ENCODE measurements around the gene FAM228A. TPM values are rescaled to one million over a fixed set of nuclear protein-coding genes. Genes with fewer than 3 reads are reported as not detected.

FAM228A gene
- total and polyA plus RNA-seq, 2 experiments from 2014 or later, result 2.1 TPM; not detected in 1

DNA sequence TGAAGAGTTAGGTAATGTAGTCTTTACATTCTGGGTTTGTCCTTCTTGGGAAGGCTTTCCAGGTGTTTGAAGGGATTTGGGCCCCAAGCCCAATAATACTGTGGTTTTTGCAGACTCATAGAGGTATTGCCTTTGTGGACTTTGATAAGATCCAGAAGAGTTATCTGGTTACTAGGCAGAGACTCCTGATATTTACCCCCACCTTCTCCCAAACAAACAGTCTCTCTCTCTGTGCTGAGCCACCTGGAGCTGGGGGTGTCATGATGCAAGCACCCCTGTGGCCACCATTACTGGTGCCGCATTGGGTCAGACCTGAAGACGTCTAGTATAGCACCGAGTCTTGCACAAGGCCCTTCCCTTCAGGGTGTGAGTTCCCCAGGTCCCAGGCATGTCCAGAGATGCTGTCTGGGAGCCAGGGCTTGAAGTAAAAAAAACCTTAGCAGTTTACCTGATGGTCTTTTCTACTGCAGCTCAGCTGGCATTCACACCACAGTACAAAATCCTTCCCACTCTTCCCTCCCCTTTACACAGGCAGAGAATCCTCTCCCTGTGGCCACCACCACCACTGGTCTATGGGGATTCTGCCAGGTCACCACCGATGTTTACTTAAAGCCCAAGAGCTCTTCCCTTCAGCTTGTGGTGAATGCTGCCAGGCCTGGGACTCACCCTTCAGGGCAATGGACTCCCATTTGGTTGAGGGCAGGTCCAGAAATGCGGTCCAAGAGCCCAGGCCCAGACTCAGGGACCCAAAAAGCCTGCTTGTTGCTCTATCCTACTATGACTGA is 22.2 kb upstream of the FAM228A start:
- H3K9ac ChIP-seq, result no peak overlapping the region
- no peak overlapping the region for H2AFZ ChIP-seq
- no peaks in the 10 kb centered on the region for H3K27me3 ChIP-seq (replicated peaks; ENCODE audit: insufficient read depth)
- H3K9me2 ChIP-seq (ENCODE audit: insufficient read depth), result no peaks in the 10 kb centered on the region
- no peaks in the 10 kb centered on the region for H3F3A ChIP-seq (ENCODE audit: insufficient read depth)
- peaks cover 1% of the 10 kb centered on the region for H3K9me3 ChIP-seq (ENCODE audit: low read depth)
- 79 to 81% methylated on average over 5 of the region's 5 CpGs for WGBS, 2 experiments (ENCODE audit: low coverage in 1 of 2, low lambda C conversion rate in 2 of 2, missing lambda C conversion rate in 2 of 2)
- no peak for TF ChIP-seq EZH2phosphoT487 (IDR thresholded peaks at IDR 0.05; ENCODE audit: insufficient read depth, low read depth)
- TF ChIP-seq EZH2 (IDR thresholded peaks at IDR 0.05; ENCODE audit: insufficient read depth, poor library complexity, severe bottlenecking), result no peak
- H3K4me2 ChIP-seq (ENCODE audit: unreplicated experiment), result no peak overlapping the region
- in situ Hi-C loops (cut with MboI), result no loop called here
- peaks cover 3% of the 10 kb centered on the region; the same call in 1 of the 2 replicates for H3K36me3 ChIP-seq (ENCODE audit: low read depth)
- no peak for DNase-seq
- no peak overlapping the region for H3K4me3 ChIP-seq
- no peak overlapping the region for H3K27ac ChIP-seq
- H4K20me1 ChIP-seq (ENCODE audit: insufficient read depth), result no peaks in the 10 kb centered on the region
- no peaks in the 10 kb centered on the region for H3K4me1 ChIP-seq (ENCODE audit: insufficient read depth)
- H3K79me2 ChIP-seq (ENCODE audit: insufficient read depth), result no peaks in the 10 kb centered on the region

DNA sequence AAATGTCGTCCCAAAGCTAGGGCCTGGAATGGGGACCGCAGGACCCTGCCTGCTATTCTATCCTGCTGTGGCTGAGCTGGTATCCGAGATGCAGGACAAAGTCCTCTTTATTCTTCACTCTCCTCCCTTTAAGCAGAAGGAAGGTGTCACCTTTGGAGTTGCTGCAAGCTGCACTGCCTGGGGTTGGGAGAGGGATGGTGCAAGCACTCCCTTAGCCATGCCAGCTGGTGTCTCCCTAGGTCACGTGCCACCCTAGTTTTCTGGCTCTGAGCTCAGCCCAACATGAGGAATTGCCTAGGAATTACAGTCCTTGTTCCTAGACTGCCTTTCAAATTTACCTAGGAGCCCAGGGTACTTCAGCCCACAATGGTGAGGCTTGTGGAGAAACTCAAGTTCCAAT is 21.4 kb upstream of the FAM228A start:
- WGBS, 2 experiments (ENCODE audit: low coverage in 1 of 2, low lambda C conversion rate in 2 of 2, missing lambda C conversion rate in 2 of 2), result 93 to 99% methylated on average over 4 of the region's 4 CpGs
- in situ Hi-C loops (cut with MboI), result no loop called here
- no peak overlapping the region for H3K4me2 ChIP-seq (ENCODE audit: unreplicated experiment)

DNA sequence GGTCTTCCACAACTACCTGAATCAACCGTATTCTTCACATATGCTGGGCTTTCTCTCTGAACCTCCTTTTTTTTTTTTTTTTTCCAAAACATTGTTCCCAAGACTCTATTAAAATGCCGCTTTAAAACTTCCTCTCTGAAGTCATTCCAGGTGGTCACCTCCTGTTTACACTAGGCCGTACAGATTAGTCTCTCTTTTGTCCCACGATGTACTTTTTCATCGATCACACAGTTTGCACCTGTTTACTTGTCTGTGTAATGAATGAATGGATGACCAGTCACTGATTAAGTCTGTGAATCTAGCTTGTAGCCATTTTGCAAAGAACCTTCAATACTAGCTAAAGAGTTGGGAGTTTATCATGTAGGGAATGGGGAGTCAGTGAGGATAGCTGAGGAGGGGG is 16.7 kb upstream of the FAM228A start:
- no peaks in the 10 kb centered on the region for H3K36me3 ChIP-seq (ENCODE audit: low read depth)
- H2AFZ ChIP-seq, result no peak overlapping the region
- H4K20me1 ChIP-seq (ENCODE audit: insufficient read depth), result no peaks in the 10 kb centered on the region
- no peak for DNase-seq
- no peaks in the 10 kb centered on the region for H3F3A ChIP-seq (ENCODE audit: insufficient read depth)
- H3K27me3 ChIP-seq (replicated peaks; ENCODE audit: insufficient read depth), result no peaks in the 10 kb centered on the region
- no peak overlapping the region for H3K27ac ChIP-seq
- in situ Hi-C loops (cut with MboI), result no loop called here
- H3K4me3 ChIP-seq, result no peak overlapping the region
- TF ChIP-seq EZH2phosphoT487 (IDR thresholded peaks at IDR 0.05; ENCODE audit: insufficient read depth, low read depth), result no peak
- no peak for TF ChIP-seq EZH2 (IDR thresholded peaks at IDR 0.05; ENCODE audit: insufficient read depth, poor library complexity, severe bottlenecking)
- H3K9ac ChIP-seq, result no peak overlapping the region
- H3K4me1 ChIP-seq (ENCODE audit: insufficient read depth), result no peaks in the 10 kb centered on the region
- WGBS, 2 experiments (ENCODE audit: low coverage in 1 of 2, low lambda C conversion rate in 2 of 2, missing lambda C conversion rate in 2 of 2), result 89 to 91% methylated on average over 5 of the region's 5 CpGs
- no peaks in the 10 kb centered on the region for H3K9me2 ChIP-seq (ENCODE audit: insufficient read depth)
- no peaks in the 10 kb centered on the region for H3K9me3 ChIP-seq (ENCODE audit: low read depth)
- no peaks in the 10 kb centered on the region for H3K79me2 ChIP-seq (ENCODE audit: insufficient read depth)
- no peak overlapping the region for H3K4me2 ChIP-seq (ENCODE audit: unreplicated experiment)

More for the DNA sequence above, 21.4 kb upstream of the FAM228A start:
- H3K27ac ChIP-seq, result no peak overlapping the region
- H3F3A ChIP-seq (ENCODE audit: insufficient read depth), result no peaks in the 10 kb centered on the region
- H3K9me2 ChIP-seq (ENCODE audit: insufficient read depth), result no peaks in the 10 kb centered on the region
- H2AFZ ChIP-seq, result no peak overlapping the region
- H4K20me1 ChIP-seq (ENCODE audit: insufficient read depth), result no peaks in the 10 kb centered on the region
- H3K4me3 ChIP-seq, result no peak overlapping the region
- H3K36me3 ChIP-seq (ENCODE audit: low read depth), result no peaks in the 10 kb centered on the region
- DNase-seq, result no peak
- no peaks in the 10 kb centered on the region for H3K4me1 ChIP-seq (ENCODE audit: insufficient read depth)
- no peaks in the 10 kb centered on the region for H3K27me3 ChIP-seq (replicated peaks; ENCODE audit: insufficient read depth)
- no peaks in the 10 kb centered on the region for H3K79me2 ChIP-seq (ENCODE audit: insufficient read depth)
- no peak for TF ChIP-seq EZH2phosphoT487 (IDR thresholded peaks at IDR 0.05; ENCODE audit: insufficient read depth, low read depth)
- TF ChIP-seq EZH2 (IDR thresholded peaks at IDR 0.05; ENCODE audit: insufficient read depth, poor library complexity, severe bottlenecking), result no peak
- no peaks in the 10 kb centered on the region for H3K9me3 ChIP-seq (ENCODE audit: low read depth)
- H3K9ac ChIP-seq, result no peak overlapping the region

DNA sequence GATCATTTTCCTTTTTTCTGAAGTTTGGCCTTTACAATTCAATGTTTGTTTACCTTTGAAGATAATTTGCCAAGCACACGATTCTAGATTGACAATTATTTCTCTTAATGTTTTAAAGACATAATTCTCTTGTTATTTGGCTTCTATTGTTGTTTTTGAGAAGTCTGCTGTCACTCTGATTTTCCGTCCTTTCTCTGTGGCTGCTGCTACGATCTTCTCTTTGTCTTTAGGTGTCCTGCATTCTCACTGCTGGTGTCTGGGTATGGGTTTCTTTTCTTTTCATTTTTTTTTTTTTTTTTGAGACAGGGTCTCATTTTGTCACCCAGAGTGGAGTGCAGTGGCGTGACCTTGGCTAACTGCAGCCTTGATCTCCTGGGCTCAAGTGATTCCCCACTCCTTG is 15.1 kb upstream of the FAM228A start:
- no peak for TF ChIP-seq EZH2 (IDR thresholded peaks at IDR 0.05; ENCODE audit: insufficient read depth, poor library complexity, severe bottlenecking)
- no peak for TF ChIP-seq EZH2phosphoT487 (IDR thresholded peaks at IDR 0.05; ENCODE audit: insufficient read depth, low read depth)
- Histone ChIP-seq H3K27ac (no peak overlapping the region), H3K4me1 (ENCODE audit: insufficient read depth) (no peaks in the 10 kb centered on the region), H4K20me1 (ENCODE audit: insufficient read depth) (no peaks in the 10 kb centered on the region), H3K27me3 (replicated peaks; ENCODE audit: insufficient read depth) (no peaks in the 10 kb centered on the region), H3K36me3 (ENCODE audit: low read depth) (no peaks in the 10 kb centered on the region), H3F3A (ENCODE audit: insufficient read depth) (no peaks in the 10 kb centered on the region), H3K79me2 (ENCODE audit: insufficient read depth) (no peaks in the 10 kb centered on the region), H3K9ac (no peak overlapping the region), H2AFZ (no peak overlapping the region), H3K4me2 (ENCODE audit: unreplicated experiment) (no peak overlapping the region), H3K9me2 (ENCODE audit: insufficient read depth) (no peaks in the 10 kb centered on the region), H3K9me3 (ENCODE audit: low read depth) (no peaks in the 10 kb centered on the region), H3K4me3 (no peak overlapping the region)
- in situ Hi-C loops (cut with MboI), result no loop called here
- 87 to 91% methylated on average over 4 of the region's 4 CpGs for WGBS, 2 experiments (ENCODE audit: low coverage in 1 of 2, low lambda C conversion rate in 2 of 2, missing lambda C conversion rate in 2 of 2)
- DNase-seq, result no peak
